Karpas-422 (cell line): ENCODE data around the gene RASGRF1. TPM values are rescaled to one million over a fixed set of nuclear protein-coding genes. Genes with fewer than 3 reads are reported as not detected.
A peak's percentile ranks its signal among the peaks of the same experiment; 100 is the strongest.

Experiments
- DNase-seq: peaks from one replicate; pipeline ENCODE4 v3.0.0-alpha.2; 2015
- H2AFZ ChIP-seq: fragments of 200-600 bp; sonication (generic); 2 replicates; pipeline ENCODE4 v1.6.1; 2014; ENCODE audit warnings: antibody characterized with exemption, low read length, mixed read lengths
- H3K27ac ChIP-seq: fragments of 200-600 bp; sonication (generic); 2 replicates; pipeline ENCODE4 v1.5.1; 2014; ENCODE audit warnings: mild to moderate bottlenecking, low read length, moderate library complexity
- H3K27me3 ChIP-seq: fragments of 200-600 bp; sonication (generic); 2 replicates; pipeline ENCODE4 v1.6.1; 2014; ENCODE audit warnings: low read length, mixed read lengths
- H3K36me3 ChIP-seq: fragments of 200-600 bp; sonication (generic); 2 replicates; pipeline ENCODE4 v1.6.1; 2014; ENCODE audit warnings: low read length, mixed read lengths; ENCODE audit not compliant: insufficient read depth
- H3K4me1 ChIP-seq: fragments of 200-600 bp; sonication (generic); 2 replicates; pipeline ENCODE4 v1.6.1; 2014; ENCODE audit warnings: mild to moderate bottlenecking, low read length, mixed read lengths
- H3K4me2 ChIP-seq: fragments of 200-600 bp; sonication (generic); 2 replicates; pipeline ENCODE4 v1.6.1; 2014; ENCODE audit warnings: low read length, low read depth, mild to moderate bottlenecking; ENCODE audit not compliant: poor library complexity, severe bottlenecking
- H3K4me3 ChIP-seq: fragments of 200-600 bp; sonication (generic); 2 replicates; pipeline ENCODE4 v1.5.1; 2014; ENCODE audit warnings: mild to moderate bottlenecking, antibody characterized with exemption, low read length, mixed read lengths
- H3K79me2 ChIP-seq: fragments of 200-600 bp; sonication (generic); 2 replicates; pipeline ENCODE4 v1.6.1; 2014; ENCODE audit warnings: mild to moderate bottlenecking, low read length, mixed read lengths
- H3K9ac ChIP-seq: fragments of 200-600 bp; sonication (generic); 2 replicates; pipeline ENCODE4 v1.6.0; 2014; ENCODE audit warnings: low read length
- H3K9me2 ChIP-seq: fragments of 200-600 bp; sonication (generic), shearing (Covaris generic); replicated peaks from 2 replicates; pipeline ENCODE4 v1.6.0; 2014; ENCODE audit warnings: mild to moderate bottlenecking, low read length, moderate library complexity; ENCODE audit not compliant: insufficient read depth
- H3K9me3 ChIP-seq: fragments of 300-700, 200-600 bp; sonication (generic); 2 replicates; pipeline ENCODE4 v1.6.1; 2014; ENCODE audit warnings: low read length, mixed read lengths
- H4K20me1 ChIP-seq: fragments of 200-600 bp; sonication (generic); 2 replicates; pipeline ENCODE4 v1.6.1; 2014; ENCODE audit warnings: mild to moderate bottlenecking, antibody characterized with exemption, low read length, low read depth; ENCODE audit not compliant: insufficient read depth
- total RNA-seq: library from RNA; depleted of rRNA; stranded (reverse); fragments of >200 nt; shearing (Covaris generic); gene quantifications from 2 replicates; pipeline ENCODE4 v1.2.3, GENCODE V29; 2014; ENCODE audit warnings: low replicate concordance

The RASGRF1 gene
- total RNA-seq, 1 experiment from 2014 or later = 10.5 TPM

GRCh38 chr15:79016527-79017170 lies 73.9 kb downstream of the RASGRF1 start:
- no peak overlapping the region for H3K4me2 ChIP-seq
- no peak overlapping the region for H3K4me3 ChIP-seq
- no peak overlapping the region for H2AFZ ChIP-seq
- no peak for DNase-seq
- no peaks in the 10 kb centered on the region for H3K27me3 ChIP-seq
- no peaks in the 10 kb centered on the region for H4K20me1 ChIP-seq
- no peaks in the 10 kb centered on the region for H3K79me2 ChIP-seq
- H3K9me2 ChIP-seq = no peaks in the 10 kb centered on the region
- H3K36me3 ChIP-seq = no peaks in the 10 kb centered on the region
- H3K4me1 ChIP-seq = peaks cover 20% of the 10 kb centered on the region
- no peak overlapping the region for H3K27ac ChIP-seq
- H3K9ac ChIP-seq = no peak overlapping the region
- no peaks in the 10 kb centered on the region for H3K9me3 ChIP-seq

GRCh38 chr15:79015416-79015815 lies 75.2 kb downstream of the RASGRF1 start:
- Histone ChIP-seq H3K9ac (no peak overlapping the region), H3K9me2 (no peaks in the 10 kb centered on the region), H3K27me3 (no peaks in the 10 kb centered on the region), H3K9me3 (no peaks in the 10 kb centered on the region), H3K79me2 (no peaks in the 10 kb centered on the region), H2AFZ (no peak overlapping the region), H3K4me1 (peaks cover 17% of the 10 kb centered on the region), H3K4me3 (no peak overlapping the region), H3K27ac (no peak overlapping the region), H3K36me3 (no peaks in the 10 kb centered on the region), H3K4me2 (no peak overlapping the region), H4K20me1 (no peaks in the 10 kb centered on the region)
- no peak for DNase-seq

GRCh38 chr15:79010278-79010677 lies 80.3 kb downstream of the RASGRF1 start:
- Histone ChIP-seq H3K27me3 (no peaks in the 10 kb centered on the region), H3K9me2 (no peaks in the 10 kb centered on the region), H3K79me2 (no peaks in the 10 kb centered on the region), H3K27ac (no peak overlapping the region), H2AFZ (no peak overlapping the region), H3K9me3 (no peaks in the 10 kb centered on the region), H3K4me3 (no peak overlapping the region), H3K9ac (no peak overlapping the region), H3K4me1 (peaks cover 3% of the 10 kb centered on the region), H4K20me1 (no peaks in the 10 kb centered on the region), H3K4me2 (no peak overlapping the region), H3K36me3 (no peaks in the 10 kb centered on the region)
- DNase-seq = no peak

GRCh38 chr15:79009379-79009778 lies 81.2 kb downstream of the RASGRF1 start:
- no peaks in the 10 kb centered on the region for H3K79me2 ChIP-seq
- no peak overlapping the region for H3K4me2 ChIP-seq
- no peak overlapping the region for H3K27ac ChIP-seq
- H3K27me3 ChIP-seq = no peaks in the 10 kb centered on the region
- H3K36me3 ChIP-seq = no peaks in the 10 kb centered on the region
- peaks cover 11% of the 10 kb centered on the region for H3K4me1 ChIP-seq
- H3K4me3 ChIP-seq = no peak overlapping the region
- no peak overlapping the region for H2AFZ ChIP-seq
- DNase-seq = no peak
- H3K9me2 ChIP-seq = no peaks in the 10 kb centered on the region
- no peaks in the 10 kb centered on the region for H3K9me3 ChIP-seq
- H4K20me1 ChIP-seq = no peaks in the 10 kb centered on the region
- no peak overlapping the region for H3K9ac ChIP-seq

- peaks cover 18% of the 10 kb centered on the region for H3K4me1 ChIP-seq
- H3K27me3 ChIP-seq = no peaks in the 10 kb centered on the region
- DNase-seq = no peak
- peaks cover 4% of the 10 kb centered on the region; the same call in 1 of the 2 replicates for H3K79me2 ChIP-seq
- H3K36me3 ChIP-seq = no peaks in the 10 kb centered on the region
- H3K4me3 ChIP-seq = no peak overlapping the region
- H4K20me1 ChIP-seq = no peaks in the 10 kb centered on the region
- H3K9me2 ChIP-seq = no peaks in the 10 kb centered on the region
- no peaks in the 10 kb centered on the region for H3K9me3 ChIP-seq
- H2AFZ ChIP-seq = no peak overlapping the region
- no peak overlapping the region for H3K4me2 ChIP-seq
- no peak overlapping the region for H3K27ac ChIP-seq
- no peak overlapping the region for H3K9ac ChIP-seq
Observed at GRCh38 chr15:79008659-79009058, 81.9 kb downstream of the RASGRF1 start.

- H3K4me1 ChIP-seq = peaks cover 33% of the 10 kb centered on the region
Observed at GRCh38 chr15:79007066-79007465, 83.5 kb downstream of the RASGRF1 start.

GRCh38 chr15:79006071-79006470 lies 84.5 kb downstream of the RASGRF1 start:
- DNase-seq = no peak
- Histone ChIP-seq H3K9me3 (no peaks in the 10 kb centered on the region), H3K79me2 (peaks cover 10% of the 10 kb centered on the region; the same call in 1 of the 2 replicates), H2AFZ (no peak overlapping the region), H3K36me3 (no peaks in the 10 kb centered on the region), H3K9me2 (no peaks in the 10 kb centered on the region), H3K4me1 (peaks cover 33% of the 10 kb centered on the region), H3K4me3 (no peak overlapping the region), H3K27me3 (no peaks in the 10 kb centered on the region), H3K9ac (no peak overlapping the region), H3K4me2 (no peak overlapping the region), H4K20me1 (no peaks in the 10 kb centered on the region), H3K27ac (no peak overlapping the region)

More at GRCh38 chr15:79007066-79007465, 83.5 kb downstream of the RASGRF1 start:
- Histone ChIP-seq H3K9ac (no peak overlapping the region), H3K4me2 (no peak overlapping the region), H3K4me3 (no peak overlapping the region), H4K20me1 (no peaks in the 10 kb centered on the region), H3K9me2 (no peaks in the 10 kb centered on the region), H3K36me3 (no peaks in the 10 kb centered on the region), H3K79me2 (peaks cover 10% of the 10 kb centered on the region; the same call in 1 of the 2 replicates), H3K9me3 (no peaks in the 10 kb centered on the region), H3K27me3 (no peaks in the 10 kb centered on the region), H3K27ac (no peak overlapping the region), H2AFZ (no peak overlapping the region)
- DNase-seq = peak; percentile 81

- Histone ChIP-seq H4K20me1 (no peaks in the 10 kb centered on the region), H2AFZ (peak overlapping the region; percentile 83), H3K4me2 (peak overlapping the region; percentile 66), H3K4me1 (peaks cover 33% of the 10 kb centered on the region), H3K36me3 (no peaks in the 10 kb centered on the region), H3K27ac (peak overlapping the region; percentile 79), H3K9me2 (no peaks in the 10 kb centered on the region), H3K9ac (peak overlapping the region; percentile 77), H3K27me3 (no peaks in the 10 kb centered on the region), H3K4me3 (peak overlapping the region; percentile 69), H3K79me2 (peaks cover 10% of the 10 kb centered on the region; the same call in 1 of the 2 replicates), H3K9me3 (no peaks in the 10 kb centered on the region)
- peak; percentile 95 for DNase-seq
Observed at GRCh38 chr15:79004336-79004735, 86.2 kb downstream of the RASGRF1 start.
